ENCODE measurements around the gene MYZAP. TPM values are rescaled to one million over a fixed set of nuclear protein-coding genes. Genes with fewer than 3 reads are reported as not detected.

The MYZAP gene
- total and polyA plus RNA-seq, 2 of the 4 experiments (the other 2 are of a cell fraction): not detected

DNA sequence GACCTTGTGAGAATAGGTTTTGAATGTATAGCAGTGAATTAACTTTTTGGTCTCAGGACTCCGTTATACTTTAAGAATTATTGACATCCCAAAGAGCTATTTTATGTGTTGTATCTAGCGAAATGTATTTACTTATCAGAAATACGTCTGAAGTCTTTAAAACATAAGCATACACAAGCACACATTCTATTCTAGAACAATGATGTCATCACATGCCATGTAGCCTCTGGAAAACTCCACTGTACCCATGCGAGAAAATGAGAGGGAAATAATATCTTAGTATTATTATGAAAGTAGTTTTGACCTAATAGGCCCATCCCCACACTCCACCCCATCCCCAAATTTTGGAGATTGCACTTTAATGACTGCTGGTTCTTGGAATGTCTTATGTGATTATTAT is 116.3 kb downstream of the MYZAP start (continued):
- TF ChIP-seq CHD1 (IDR thresholded peaks at IDR 0.05; ENCODE audit: low read depth, low read length): no peak
- no peak for TF ChIP-seq MAFK (IDR thresholded peaks at IDR 0.05; ENCODE audit: low read depth, low read length)
- no peak for TF ChIP-seq SMC3 (IDR thresholded peaks at IDR 0.05; ENCODE audit: low read depth, low read length)
- no peak for TF ChIP-seq RAD21 (IDR thresholded peaks at IDR 0.05; ENCODE audit: low read length)
- no peak for TF ChIP-seq RCOR1 (IDR thresholded peaks at IDR 0.05; ENCODE audit: insufficient replicate concordance, low read length)

DNA sequence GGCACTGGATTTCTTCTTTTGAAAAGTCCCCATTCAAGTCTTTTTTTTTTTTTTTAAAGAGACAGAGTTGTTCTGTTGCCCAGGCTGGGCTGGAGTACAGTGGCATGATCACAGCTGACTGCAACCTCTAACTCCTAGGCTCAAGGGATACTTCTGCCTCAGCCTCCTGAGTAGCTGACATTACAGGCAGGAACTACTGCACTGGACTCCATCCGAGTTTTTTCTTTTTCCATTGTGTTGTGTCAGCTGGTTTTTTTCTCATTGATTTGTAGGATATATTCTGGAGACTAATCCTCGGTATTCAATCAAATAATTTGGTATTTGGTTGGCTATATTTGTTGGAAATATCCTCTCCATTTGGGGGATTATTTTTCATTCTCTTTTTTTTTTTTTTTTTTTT is 126.6 kb downstream of the MYZAP start:
- Histone ChIP-seq H3K14ac (replicated peaks; ENCODE audit: low read depth, low read length) (no peak overlapping the region), H3K4ac (ENCODE audit: low read depth, low read length) (no peak overlapping the region), H3K4me1 (ENCODE audit: control insufficient read depth, insufficient read depth, low read length) (no peaks in the 10 kb centered on the region), H3K36me3 (ENCODE audit: control insufficient read depth, insufficient read depth, low read length) (peaks cover 17% of the 10 kb centered on the region), H3K27ac (ENCODE audit: insufficient read depth, low read length) (no peak overlapping the region), H3K18ac (ENCODE audit: low read depth, low read length) (no peak overlapping the region), H3K4me3 (ENCODE audit: insufficient read depth, low read depth, low read length) (no peak overlapping the region), H3K27me3 (ENCODE audit: control insufficient read depth, insufficient read depth, low read length) (no peaks in the 10 kb centered on the region), H3K79me1 (ENCODE audit: low read depth in 1 of 2, low read length in 2 of 2) (no peaks in the 10 kb centered on the region), H3K4me2 (ENCODE audit: low read depth, low read length) (no peak overlapping the region), H4K20me1 (ENCODE audit: insufficient read depth, low read length) (no peaks in the 10 kb centered on the region), H2AK9ac (replicated peaks; ENCODE audit: low read depth, low read length, poor library complexity) (no peak overlapping the region), H2BK5ac (ENCODE audit: low read depth, low read length, poor library complexity, severe bottlenecking) (no peak overlapping the region), H2BK15ac (ENCODE audit: low read depth, low read length) (no peak overlapping the region), H3K9me1 (ENCODE audit: insufficient read depth, low read length) (no peaks in the 10 kb centered on the region), H4K8ac (ENCODE audit: low read depth in 2 of 2, low read length in 2 of 2) (no peak overlapping the region), H2BK20ac (ENCODE audit: low read depth, low read length) (no peak overlapping the region), H2BK120ac (ENCODE audit: low read depth, low read length) (no peak overlapping the region), H3K23ac (ENCODE audit: low read depth, low read length) (no peak overlapping the region), H2AK5ac (ENCODE audit: low read depth, low read length) (no peak overlapping the region), H3K56ac (ENCODE audit: extremely low read depth, insufficient read depth, low read length) (no peak overlapping the region), H3K9ac (ENCODE audit: low read depth, low read length) (no peak overlapping the region), H4K91ac (ENCODE audit: insufficient read depth, low read depth, low read length) (no peak overlapping the region), H4K5ac (ENCODE audit: low read depth, low read length) (no peak overlapping the region), H2AFZ (replicated peaks; ENCODE audit: low read length, poor library complexity) (no peak overlapping the region), H3K9me3 (ENCODE audit: control insufficient read depth, insufficient read depth, low read length) (no peaks in the 10 kb centered on the region)
- BruUV-seq (replicated peaks): no TSS peak
- dilution Hi-C loops (cut with HindIII; ENCODE audit: low sequenced_read_pairs, unreplicated experiment) (no loop called here), intact Hi-C loops (cut with micrococcal nuclease) (no loop called here), in situ Hi-C loops (cut with MboI; ENCODE audit: low sequenced_read_pairs) (no loop called here)
- no CpG with 5 or more reads among the region's 2 CpGs for WGBS, 2 experiments (ENCODE audit: extremely low coverage in 2 of 2, insufficient read length in 1 of 2)
- CTCF ChIA-PET: no interaction called here
- ATAC-seq (ENCODE audit: low read depth) (no peak), DNase-seq (no peak)
- POLR2A ChIA-PET (ENCODE audit: unreplicated experiment): no interaction called here
- TF ChIP-seq, protein P1, sequence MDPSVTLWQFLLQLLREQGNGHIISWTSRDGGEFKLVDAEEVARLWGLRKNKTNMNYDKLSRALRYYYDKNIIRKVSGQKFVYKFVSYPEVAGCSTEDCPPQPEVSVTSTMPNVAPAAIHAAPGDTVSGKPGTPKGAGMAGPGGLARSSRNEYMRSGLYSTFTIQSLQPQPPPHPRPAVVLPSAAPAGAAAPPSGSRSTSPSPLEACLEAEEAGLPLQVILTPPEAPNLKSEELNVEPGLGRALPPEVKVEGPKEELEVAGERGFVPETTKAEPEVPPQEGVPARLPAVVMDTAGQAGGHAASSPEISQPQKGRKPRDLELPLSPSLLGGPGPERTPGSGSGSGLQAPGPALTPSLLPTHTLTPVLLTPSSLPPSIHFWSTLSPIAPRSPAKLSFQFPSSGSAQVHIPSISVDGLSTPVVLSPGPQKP (IDR thresholded peaks at IDR 0.05; ENCODE audit: borderline replicate concordance, low read depth, low read length): no peak
- no peak for TF ChIP-seq SMC3 (IDR thresholded peaks at IDR 0.05; ENCODE audit: low read depth, low read length)
- no peak for TF ChIP-seq CEBPB (IDR thresholded peaks at IDR 0.05; ENCODE audit: low read depth, low read length)
- TF ChIP-seq, protein P2, sequence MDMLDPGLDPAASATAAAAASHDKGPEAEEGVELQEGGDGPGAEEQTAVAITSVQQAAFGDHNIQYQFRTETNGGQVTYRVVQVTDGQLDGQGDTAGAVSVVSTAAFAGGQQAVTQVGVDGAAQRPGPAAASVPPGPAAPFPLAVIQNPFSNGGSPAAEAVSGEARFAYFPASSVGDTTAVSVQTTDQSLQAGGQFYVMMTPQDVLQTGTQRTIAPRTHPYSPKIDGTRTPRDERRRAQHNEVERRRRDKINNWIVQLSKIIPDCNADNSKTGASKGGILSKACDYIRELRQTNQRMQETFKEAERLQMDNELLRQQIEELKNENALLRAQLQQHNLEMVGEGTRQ (IDR thresholded peaks at IDR 0.05; ENCODE audit: low read depth, low read length): no peak
- no peak for TF ChIP-seq RFX5 (IDR thresholded peaks at IDR 0.05; ENCODE audit: low read depth, low read length)
- no peak for TF ChIP-seq BHLHE40 (IDR thresholded peaks at IDR 0.05; ENCODE audit: low read depth, low read length)
- TF ChIP-seq, protein P3, sequence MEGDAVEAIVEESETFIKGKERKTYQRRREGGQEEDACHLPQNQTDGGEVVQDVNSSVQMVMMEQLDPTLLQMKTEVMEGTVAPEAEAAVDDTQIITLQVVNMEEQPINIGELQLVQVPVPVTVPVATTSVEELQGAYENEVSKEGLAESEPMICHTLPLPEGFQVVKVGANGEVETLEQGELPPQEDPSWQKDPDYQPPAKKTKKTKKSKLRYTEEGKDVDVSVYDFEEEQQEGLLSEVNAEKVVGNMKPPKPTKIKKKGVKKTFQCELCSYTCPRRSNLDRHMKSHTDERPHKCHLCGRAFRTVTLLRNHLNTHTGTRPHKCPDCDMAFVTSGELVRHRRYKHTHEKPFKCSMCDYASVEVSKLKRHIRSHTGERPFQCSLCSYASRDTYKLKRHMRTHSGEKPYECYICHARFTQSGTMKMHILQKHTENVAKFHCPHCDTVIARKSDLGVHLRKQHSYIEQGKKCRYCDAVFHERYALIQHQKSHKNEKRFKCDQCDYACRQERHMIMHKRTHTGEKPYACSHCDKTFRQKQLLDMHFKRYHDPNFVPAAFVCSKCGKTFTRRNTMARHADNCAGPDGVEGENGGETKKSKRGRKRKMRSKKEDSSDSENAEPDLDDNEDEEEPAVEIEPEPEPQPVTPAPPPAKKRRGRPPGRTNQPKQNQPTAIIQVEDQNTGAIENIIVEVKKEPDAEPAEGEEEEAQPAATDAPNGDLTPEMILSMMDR (conservative IDR thresholded peaks at IDR 0.05; ENCODE audit: low read depth, low read length): no peak
- TF ChIP-seq FOS (IDR thresholded peaks at IDR 0.05; ENCODE audit: low read depth, low read length): no peak
- TF ChIP-seq MAFK (IDR thresholded peaks at IDR 0.05; ENCODE audit: low read depth, low read length): no peak
- TF ChIP-seq RAD21 (IDR thresholded peaks at IDR 0.05; ENCODE audit: low read length): no peak
- no peak for TF ChIP-seq MAZ (IDR thresholded peaks at IDR 0.05; ENCODE audit: borderline replicate concordance, low read depth, low read length)
- no peak for TF ChIP-seq RCOR1 (IDR thresholded peaks at IDR 0.05; ENCODE audit: insufficient replicate concordance, low read length)
- no peak for TF ChIP-seq POLR2A (IDR thresholded peaks at IDR 0.05; ENCODE audit: low read depth, low read length)
- no peak for TF ChIP-seq NFE2L2 (IDR thresholded peaks at IDR 0.05; ENCODE audit: low read depth, low read length)
